NCI-H446 treated with DMSO at 0.1 percent for 48 hours (cell line): ENCODE measurements around the gene NHERF1.

Experiments
- DNase-seq: peaks from one replicate; lab custom pipeline; 2025; lab: John Stamatoyannopoulos, UW

The NHERF1 gene

DNA sequence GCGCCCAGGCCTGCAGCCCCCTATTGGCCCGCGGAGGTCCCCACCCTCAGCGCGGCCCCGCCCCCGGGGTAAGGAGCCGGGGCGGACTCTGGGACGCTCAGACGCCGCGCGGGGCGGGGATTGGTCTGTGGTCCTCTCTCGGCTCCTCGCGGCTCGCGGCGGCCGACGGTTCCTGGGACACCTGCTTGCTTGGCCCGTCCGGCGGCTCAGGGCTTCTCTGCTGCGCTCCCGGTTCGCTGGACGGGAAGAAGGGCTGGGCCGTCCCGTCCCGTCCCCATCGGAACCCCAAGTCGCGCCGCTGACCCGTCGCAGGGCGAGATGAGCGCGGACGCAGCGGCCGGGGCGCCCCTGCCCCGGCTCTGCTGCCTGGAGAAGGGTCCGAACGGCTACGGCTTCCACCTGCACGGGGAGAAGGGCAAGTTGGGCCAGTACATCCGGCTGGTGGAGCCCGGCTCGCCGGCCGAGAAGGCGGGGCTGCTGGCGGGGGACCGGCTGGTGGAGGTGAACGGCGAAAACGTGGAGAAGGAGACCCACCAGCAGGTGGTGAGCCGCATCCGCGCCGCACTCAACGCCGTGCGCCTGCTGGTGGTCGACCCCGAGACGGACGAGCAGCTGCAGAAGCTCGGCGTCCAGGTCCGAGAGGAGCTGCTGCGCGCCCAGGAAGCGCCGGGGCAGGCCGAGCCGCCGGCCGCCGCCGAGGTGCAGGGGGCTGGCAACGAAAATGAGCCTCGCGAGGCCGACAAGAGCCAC lies at the start of gene NHERF1:
TSS of gene NHERF1 (plus strand) at position 100 of the 750 bp plus-strand sequence. CDS start at position 319, 219 bp downstream.
- peak; percentile 90 for DNase-seq

DNA sequence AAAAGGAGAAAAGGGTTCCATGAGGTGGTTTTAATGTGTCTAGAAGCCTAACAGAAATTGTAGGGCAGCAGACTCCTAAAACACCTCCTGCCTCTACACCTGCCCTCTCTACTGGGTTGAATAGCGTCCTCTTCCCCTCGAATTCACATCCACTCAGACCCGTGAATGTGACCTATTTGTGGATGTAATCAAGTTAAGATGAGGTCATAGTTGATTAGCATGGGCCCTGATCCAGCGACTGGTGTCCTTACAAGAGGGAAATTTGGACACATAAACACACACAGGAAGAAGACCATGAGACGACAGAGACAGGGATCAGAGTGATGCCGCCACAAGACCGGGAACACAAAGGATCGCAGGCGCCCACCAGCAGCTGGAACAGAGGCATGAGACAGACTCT lies 49.2 kb upstream of the NHERF1 start:
- DNase-seq, result no peak

DNA sequence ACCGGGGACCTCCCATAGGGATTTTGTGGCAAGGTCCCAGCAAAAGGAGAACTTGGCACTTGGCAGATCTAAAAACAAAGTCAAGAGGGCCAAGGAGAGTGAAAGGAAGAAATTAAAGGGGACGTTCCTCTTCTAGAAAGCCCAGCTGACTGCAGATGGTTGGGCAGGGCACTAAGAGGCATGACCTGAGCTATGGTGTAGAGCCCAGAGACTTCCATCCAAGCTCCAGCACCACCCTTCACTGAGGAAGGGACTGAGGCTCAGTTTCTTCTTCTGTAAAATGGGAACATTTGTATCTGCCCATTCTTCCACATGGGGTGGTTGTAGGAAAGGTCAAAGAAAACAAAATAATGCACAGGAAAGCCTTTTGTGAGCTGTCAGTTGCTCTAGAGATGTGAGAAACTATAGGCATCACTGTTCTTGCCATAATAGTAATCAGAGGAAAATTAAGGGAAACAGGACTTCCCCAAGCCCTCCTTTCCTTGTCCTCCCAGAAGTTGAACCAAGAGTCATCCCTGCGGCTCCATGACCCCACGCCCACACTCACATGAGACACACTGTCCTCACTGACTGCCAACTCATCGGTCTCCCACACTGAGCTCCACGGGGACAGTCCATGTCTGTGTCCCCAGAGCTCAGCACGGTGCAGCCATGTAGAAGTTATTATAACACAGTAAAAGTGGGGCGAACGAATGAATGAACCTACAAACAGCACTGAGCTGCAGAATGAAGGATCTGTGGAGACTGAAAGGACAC lies 46.1 kb upstream of the NHERF1 start:
- no peak for DNase-seq

DNA sequence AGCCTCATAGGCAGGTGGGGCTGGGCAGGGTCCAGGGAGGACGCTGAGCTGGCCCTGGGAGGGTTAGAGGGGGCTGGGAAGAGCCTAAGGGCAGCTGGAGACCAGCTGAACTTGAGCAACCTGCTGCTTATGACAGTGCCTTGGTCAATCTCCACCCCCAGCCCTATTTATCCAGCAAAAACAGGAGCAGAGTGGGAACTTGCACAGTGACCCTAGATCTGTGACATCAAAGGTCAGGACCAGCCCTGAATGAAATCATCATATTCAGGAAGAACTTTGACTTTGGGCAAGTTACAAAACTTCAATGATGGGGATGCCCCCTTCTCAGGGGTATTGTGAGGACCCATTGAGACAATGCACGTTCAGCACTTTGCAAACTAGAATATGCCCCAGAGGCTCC lies 45.1 kb upstream of the NHERF1 start:
- DNase-seq, result no peak

DNA sequence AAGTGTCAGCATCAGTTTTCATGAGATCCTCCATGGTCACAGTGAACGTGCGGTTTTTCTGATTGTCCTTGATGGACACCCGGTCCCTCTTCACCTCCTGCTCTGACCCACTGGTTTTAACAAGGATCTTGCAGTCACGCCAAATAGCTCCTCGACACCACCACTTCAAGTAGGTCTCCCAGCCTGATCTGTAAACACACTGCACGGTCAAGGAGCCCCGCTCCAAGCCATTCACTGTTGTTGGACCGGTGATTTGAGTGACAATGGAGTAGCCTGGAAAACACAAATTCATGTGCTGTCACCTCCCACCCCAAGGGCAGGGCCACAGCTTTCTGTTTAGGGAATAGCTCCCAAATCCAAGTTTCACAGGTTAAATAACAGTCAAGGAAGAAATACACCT lies 43.9 kb upstream of the NHERF1 start:
- no peak for DNase-seq

DNA sequence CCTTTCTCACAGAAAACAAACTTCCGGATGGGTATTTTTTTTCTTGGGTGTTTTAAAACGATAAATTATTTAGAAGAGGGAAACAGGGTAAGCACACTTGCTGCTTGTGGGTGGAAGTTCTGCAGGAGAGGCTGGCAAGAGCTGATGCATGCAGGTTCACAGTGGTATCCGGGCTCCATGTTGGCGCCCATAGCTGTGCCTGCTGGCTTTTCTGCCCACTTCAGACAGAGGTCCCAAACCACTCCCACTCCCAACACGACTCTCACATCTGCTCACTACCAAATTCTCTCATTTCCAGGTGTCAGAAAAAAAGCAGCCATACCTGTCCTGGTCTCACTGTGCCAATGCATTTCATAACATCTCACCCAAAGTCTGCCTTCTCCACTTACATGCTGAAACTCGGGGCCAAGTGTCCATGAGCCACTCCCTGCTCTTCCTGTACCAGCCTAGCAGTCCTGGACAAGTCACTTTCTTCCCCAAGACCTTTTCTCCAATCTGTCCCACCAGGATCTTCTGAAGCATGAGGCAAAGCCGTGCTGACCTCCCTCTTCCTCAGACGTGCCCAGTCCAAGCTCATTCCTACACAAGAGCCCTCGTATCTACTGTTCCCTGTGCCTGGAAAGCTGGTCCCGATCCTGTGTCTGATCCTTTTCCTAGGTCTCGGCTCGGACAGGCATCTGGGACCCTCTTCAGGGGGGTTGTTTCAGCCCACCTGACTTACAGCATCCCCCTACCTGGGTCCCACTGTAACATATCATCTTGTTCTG lies 37.2 kb upstream of the NHERF1 start:
- no peak for DNase-seq

DNA sequence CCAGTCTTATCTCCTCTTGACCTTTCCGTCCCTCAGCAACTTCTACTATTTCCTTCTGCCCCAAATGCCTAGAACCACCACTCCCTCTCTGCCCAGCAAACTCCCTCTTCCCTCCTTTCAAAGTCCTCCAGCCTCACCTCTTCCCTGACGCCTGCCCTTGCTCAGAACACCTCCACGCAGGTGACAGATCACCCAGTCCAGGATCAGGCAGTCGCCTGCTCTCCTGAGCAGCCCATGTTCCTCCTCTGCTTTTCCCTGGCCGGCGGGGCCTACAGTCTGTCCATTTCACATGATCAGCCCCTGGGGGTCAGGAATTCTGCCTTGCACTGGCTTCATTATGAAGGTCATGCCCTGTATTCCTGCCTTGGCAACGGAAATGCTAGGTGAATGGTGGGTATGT lies 36.1 kb upstream of the NHERF1 start:
- no peak for DNase-seq

DNA sequence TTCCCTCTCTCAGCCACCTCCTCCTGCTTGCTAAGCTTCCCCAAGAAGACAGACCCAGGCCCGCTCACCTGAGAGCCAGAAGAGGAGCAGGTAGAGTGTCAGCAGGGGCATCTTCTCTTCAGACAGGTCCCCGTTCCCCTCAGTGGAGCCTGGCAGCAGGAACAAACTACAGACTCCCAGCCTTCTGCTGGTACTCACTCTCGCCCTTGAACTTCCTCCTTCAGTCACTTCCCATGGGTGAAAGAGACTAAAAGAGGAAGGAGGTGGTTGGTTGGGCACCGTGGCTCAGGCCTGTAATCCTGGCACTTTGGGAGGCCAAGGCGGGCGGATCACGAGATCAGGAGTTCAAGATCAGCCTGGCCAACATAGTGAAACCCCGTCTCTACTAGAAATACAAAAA lies 35.7 kb upstream of the NHERF1 start, which contains the start of gene CD300LF:
TSS of gene CD300LF (minus strand) at position 168 of the 400 bp plus-strand sequence. CDS start at position 111, 57 bp downstream.
- no peak for DNase-seq

DNA sequence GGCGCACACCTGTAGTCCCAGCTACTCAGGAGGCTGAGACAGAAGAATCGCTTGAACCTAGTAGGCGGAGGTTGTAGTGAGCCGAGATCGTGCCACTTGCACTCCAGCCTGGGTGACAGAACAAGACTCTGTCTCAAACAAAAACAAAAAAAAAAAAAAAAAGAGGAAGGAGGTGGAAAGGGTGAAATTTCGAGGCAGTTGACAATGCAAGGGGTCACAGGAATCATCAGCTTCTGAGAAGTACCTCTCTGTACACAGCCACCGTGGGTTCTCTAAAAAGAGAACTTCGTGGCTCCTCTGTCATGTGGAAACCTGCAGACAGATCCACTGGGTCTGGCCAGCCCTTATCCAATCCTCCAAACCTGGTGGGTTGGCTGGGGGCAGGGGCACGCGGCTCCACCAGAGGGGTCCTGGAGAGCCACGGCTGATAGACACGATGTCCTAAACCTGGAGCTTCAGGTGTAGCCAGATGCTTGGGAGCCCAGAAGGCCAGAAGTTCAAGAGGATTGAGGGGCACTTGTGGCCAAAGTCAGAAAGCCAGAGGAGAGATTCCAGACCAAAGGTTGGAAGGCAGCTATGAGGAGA lies 35.2 kb upstream of the NHERF1 start:
- no peak for DNase-seq

DNA sequence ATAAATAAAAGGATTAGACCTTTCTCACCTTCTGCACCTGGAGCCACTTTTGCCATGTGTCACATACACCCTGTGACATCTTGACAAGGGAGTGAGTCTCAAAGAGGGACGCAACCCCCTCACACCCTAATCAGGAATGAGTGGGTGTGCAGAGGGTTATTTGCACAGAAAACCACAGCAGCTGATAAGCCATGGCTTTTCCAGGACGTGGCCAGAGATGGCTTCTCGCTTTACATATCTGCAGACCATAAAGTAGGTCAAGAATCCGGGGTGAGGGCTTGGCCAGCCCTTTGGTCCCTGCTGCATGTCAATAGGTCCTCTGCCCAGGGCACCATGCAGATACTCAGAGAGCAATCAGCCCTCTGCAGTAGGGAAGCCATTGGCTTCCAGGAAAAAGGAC lies 33.3 kb upstream of the NHERF1 start:
- DNase-seq, result no peak

DNA sequence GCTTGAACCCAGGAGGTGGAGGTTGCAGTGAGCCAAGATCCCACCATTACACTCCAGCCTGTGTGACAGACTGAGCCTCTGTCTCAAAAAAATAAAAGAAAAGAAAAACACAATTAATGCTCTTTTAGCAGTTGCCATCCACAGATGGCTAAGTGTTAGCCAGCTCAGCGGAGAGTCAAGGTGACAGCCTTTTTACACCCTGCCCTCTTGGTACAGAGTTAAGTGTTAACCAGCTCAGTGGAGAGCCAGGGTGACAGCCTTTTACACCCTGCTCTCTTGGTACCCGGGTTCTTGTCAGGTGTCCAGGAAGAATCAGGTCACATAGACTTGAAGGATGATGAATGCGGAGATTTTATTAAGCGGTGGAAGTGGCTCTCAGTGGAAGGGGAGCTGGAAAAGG lies 27.9 kb upstream of the NHERF1 start:
- no peak for DNase-seq

DNA sequence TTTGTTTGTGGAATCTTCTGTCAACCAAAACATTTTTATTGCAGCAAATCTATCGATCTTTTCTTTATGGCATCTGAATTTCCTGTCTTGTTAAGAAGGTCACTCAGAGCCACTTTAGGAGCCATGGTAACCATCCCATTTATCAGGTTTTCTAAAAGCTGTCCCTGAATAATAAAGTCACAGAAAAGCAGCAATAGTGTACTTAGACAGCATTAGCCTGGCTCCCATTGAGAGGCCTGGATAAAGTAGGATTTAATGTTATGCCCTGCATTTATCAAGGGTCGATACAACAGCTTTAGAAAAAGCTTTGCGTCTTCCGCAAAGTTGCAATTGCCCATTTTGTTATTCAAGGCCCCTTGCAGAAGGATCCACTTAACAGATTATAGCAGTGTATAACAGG lies 25.6 kb upstream of the NHERF1 start:
- no peak for DNase-seq

DNA sequence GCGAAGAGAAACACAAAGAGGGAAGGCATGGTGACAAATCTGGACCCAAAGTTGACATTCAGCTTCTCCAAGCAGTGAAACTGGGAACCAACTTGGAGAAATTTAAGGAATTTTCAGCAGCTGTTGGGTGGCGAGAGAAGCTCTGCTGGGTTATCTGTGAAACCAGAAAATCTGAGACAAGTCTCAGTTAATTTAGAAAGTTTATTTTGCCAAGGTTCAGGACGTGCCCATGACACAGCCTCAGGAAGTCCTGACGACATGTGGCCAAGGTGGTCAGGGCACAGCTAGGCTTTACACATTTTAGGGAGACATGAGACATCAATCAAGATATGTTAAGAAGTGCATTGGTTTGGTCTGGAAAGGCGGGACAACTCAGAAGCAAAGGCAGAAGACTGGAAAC lies 24.5 kb upstream of the NHERF1 start:
- DNase-seq, result no peak

DNA sequence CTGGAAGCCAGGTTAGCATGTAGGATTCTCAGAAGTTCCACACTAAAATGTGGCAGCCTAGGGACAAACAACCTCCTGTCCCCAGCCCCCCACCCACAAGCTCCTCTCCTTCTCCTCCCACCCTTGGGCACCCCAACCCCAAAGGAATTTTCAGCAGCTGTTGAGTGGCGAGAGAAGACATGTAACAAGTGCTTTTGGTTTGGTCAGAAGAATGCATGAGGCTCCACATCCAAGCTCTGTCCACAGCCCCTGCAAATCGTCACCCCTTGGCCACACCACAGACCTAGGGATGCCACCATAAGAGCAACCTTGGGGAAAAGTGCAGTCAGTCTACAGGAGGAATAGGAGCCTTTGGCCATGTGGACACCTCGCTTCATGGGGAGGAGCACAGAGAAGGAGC lies 23.3 kb upstream of the NHERF1 start:
- DNase-seq, result no peak

DNA sequence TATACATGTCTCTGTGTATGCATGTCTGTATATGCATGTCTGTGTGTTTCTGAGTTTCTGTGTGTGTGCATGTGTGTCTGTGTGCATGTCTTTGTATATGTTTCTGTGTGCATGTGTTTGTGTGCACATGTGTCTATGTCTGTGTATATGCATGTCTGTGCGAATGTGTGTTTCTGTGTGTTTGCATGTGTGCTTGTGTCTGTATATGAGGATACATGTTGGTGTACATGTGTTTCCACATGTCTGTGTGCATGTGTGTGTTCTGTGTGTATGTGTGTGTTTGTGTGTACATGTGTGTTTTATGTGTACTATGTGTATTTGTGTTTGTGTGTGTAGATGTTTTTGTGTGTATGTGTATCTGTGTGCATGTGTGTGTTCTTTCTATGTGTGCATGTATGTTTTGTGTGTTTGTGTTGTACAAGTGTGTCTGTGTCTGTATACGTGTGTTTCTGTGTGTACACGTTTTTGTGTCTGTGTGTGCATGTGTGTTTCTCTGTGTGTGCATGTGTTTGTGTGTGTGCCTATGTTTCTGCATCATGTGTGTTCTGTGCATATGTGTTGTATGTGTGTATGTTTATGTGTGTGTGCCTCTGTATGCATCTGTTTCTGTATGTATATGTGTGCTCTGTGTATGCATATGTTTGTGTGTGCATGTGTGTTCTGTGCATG lies 20.3 kb upstream of the NHERF1 start:
- DNase-seq, result no peak

DNA sequence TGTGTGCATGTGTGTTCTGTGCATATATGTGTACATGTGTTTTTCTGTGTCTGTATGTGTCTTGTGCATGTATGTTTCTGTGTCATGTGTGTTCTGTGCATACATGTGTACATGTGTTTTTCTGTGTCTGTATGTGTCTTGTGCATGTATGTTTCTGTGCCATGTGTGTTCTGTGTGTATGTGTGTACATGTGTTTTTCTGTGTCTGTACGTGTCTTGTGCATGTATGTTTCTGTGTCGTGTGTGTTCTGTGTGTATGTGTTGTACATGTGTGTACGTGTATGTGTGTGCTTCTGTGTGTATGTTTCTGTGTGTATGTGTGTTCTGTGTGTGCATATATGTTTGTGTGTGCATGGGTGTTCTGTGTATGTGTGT lies 19.7 kb upstream of the NHERF1 start:
- DNase-seq, result no peak

DNA sequence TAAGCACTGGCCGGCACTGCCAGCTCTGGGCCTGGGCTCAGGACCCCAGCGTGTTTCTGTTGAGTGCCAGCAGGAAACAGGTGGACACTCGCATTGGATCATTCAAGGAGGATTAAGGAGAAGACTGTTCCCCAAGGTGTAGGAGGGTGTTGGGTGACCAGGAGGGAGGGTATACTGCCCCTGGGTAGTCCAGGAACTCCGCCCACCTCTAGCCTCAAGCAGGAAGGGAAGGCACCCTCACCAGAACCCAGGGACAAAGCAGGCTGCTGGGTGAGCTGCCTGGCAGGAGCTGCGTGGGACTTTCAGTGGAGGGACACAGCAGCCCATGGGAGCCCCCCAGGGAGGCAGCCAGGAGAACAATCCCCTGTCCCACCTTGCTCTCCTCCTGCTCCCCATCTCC lies 19.1 kb upstream of the NHERF1 start:
- no peak for DNase-seq

DNA sequence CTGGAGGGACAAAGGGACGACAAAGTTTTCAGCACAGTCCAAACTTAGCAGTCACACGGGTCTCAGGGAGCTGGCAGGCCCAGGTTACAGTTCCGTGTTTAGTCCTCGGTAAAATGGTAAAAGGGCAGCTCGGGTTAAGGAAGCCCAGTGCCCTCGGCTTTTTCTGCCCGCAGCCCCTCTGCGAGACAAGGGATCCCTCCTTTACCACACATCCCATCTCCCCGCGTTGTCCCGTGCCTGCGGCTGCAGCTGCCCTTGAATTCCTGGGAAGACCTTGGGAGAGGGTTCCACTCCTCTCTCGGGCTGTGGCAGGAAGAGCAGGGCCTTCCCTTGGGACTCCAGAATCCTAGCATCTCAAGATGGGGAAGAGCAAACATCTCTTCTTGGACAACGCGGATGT lies 18.6 kb upstream of the NHERF1 start:
- no peak for DNase-seq

DNA sequence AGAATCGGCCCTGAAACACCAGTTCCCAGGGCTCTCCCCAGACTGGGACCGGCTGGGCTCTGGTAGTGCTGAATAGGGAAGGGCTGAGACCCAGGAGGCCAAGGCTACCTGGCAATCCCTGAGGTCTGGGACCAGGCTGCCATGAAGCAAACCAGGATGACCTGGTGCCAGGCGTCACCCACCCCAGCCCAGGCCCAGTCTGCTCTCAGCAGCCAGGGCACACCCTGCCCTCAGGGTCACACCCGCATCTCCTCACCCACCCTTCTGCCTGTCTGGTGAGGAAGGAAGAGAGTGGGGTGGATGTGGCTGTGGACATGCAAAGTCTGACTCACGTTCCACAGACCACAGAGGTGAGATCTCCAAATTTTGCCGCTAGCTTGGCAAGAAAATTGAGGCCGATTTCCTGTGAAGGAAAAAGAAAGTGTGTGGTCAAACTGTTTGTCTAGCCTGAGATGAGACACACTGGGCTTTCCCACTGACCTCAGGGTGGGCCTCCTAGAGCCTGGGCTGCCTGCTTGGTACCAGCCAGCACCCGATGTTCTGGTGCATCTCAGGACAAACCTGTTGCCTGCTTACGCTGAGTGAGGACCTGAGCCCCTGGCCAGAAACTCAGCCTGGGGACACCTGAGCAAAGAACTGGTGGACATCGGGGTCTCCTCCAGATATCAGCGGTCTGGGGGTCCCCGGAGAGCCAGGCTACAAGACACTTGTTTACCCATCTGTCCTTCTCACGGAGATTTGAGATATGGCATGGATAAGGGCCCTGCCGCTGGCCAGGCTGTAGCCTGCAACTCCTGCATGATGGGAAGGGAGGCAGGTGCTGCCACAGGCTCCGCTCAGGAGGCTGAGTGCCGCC lies 17.7 kb upstream of the NHERF1 start:
- no peak for DNase-seq

DNA sequence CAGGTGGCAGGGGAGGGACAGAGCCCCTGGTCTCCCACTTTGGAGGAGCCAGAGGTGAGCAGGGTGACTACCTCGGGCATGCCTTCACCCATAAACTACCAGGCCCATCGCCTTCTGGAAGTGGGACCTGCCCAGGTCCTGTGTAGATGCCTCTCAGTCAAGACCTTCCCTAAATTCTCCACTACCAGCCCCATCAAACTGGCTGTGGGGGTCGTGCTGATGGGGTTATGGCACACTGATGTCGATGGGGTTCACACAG lies 17.2 kb upstream of the NHERF1 start:
- no peak for DNase-seq
